Measurements from ENCODE around the gene RARG. TPM values are rescaled to one million over a fixed set of nuclear protein-coding genes. Genes with fewer than 3 reads are reported as not detected.

Gene RARG
- total RNA-seq, 1 experiment from 2014 or later, result 62.0 TPM

- H3K4me3 ChIP-seq (ENCODE audit: low read length), result no peak overlapping the region
- H3F3A ChIP-seq (ENCODE audit: low read length, unreplicated experiment), result no peaks in the 10 kb centered on the region
- no peaks in the 10 kb centered on the region for H3K36me3 ChIP-seq (ENCODE audit: low read depth, low read length)
- ChIA-PET CTCF (no interaction called here), POLR2A (ENCODE audit: unreplicated experiment) (no interaction called here)
- peaks cover 10% of the 10 kb centered on the region for H3K4me1 ChIP-seq (ENCODE audit: insufficient read depth, low read length)
- TF ChIP-seq CTCF (conservative IDR thresholded peaks at IDR 0.05; ENCODE audit: low read depth, low read length), result no peak
- TF ChIP-seq EZH2phosphoT487 (IDR thresholded peaks at IDR 0.05; ENCODE audit: borderline replicate concordance, low read length), result no peak
- no peak for TF ChIP-seq EZH2 (IDR thresholded peaks at IDR 0.05; ENCODE audit: low read length, unreplicated experiment)
- H3K79me2 ChIP-seq (ENCODE audit: low read length), result no peaks in the 10 kb centered on the region
- no peaks in the 10 kb centered on the region for H3K27me3 ChIP-seq (ENCODE audit: low read length)
- no peaks in the 10 kb centered on the region for H3K9me3 ChIP-seq (ENCODE audit: low read length)
- H3K9me2 ChIP-seq (replicated peaks; ENCODE audit: low read length), result no peaks in the 10 kb centered on the region
- no peak overlapping the region for H3K27ac ChIP-seq (ENCODE audit: low read length)
- H3K4me2 ChIP-seq (ENCODE audit: low read length), result no peak overlapping the region
- no peaks in the 10 kb centered on the region for H4K20me1 ChIP-seq (ENCODE audit: low read length)
- intact Hi-C loops (cut with micrococcal nuclease), result no loop called here
- no TSS peak for BruUV-seq (replicated peaks)
- no peak for DNase-seq
- H3K9ac ChIP-seq (ENCODE audit: low read length), result no peak overlapping the region
- H2AFZ ChIP-seq (ENCODE audit: low read length), result no peak overlapping the region
- ATAC-seq, result no peak
Measured at GRCh38 chr12:53196486-53196885, 35.5 kb downstream of the RARG start.

- ChIA-PET POLR2A (ENCODE audit: unreplicated experiment) (no interaction called here), CTCF (interaction anchor here (0.6 kb wide), 1 partner anchor 12 kb away, joined by 3 read pairs; no protein-coding TSS in a partner anchor)
- Histone ChIP-seq H3K9me2 (replicated peaks; ENCODE audit: low read length) (no peaks in the 10 kb centered on the region), H3K4me3 (ENCODE audit: low read length) (no peak overlapping the region), H3K27me3 (ENCODE audit: low read length) (no peaks in the 10 kb centered on the region), H3F3A (ENCODE audit: low read length, unreplicated experiment) (no peaks in the 10 kb centered on the region), H3K9ac (ENCODE audit: low read length) (no peak overlapping the region), H3K79me2 (ENCODE audit: low read length) (no peaks in the 10 kb centered on the region), H3K4me2 (ENCODE audit: low read length) (no peak overlapping the region), H3K4me1 (ENCODE audit: insufficient read depth, low read length) (peaks cover 10% of the 10 kb centered on the region), H3K9me3 (ENCODE audit: low read length) (no peaks in the 10 kb centered on the region), H3K36me3 (ENCODE audit: low read depth, low read length) (peaks cover 4% of the 10 kb centered on the region; the same call in 1 of the 2 replicates), H4K20me1 (ENCODE audit: low read length) (no peaks in the 10 kb centered on the region), H3K27ac (ENCODE audit: low read length) (no peak overlapping the region), H2AFZ (ENCODE audit: low read length) (no peak overlapping the region)
- TF ChIP-seq EZH2phosphoT487 (IDR thresholded peaks at IDR 0.05; ENCODE audit: borderline replicate concordance, low read length) (no peak), EZH2 (IDR thresholded peaks at IDR 0.05; ENCODE audit: low read length, unreplicated experiment) (no peak), CTCF (conservative IDR thresholded peaks at IDR 0.05; ENCODE audit: low read depth, low read length) (no peak)
- intact Hi-C loops (cut with micrococcal nuclease), result no loop called here
- BruUV-seq (replicated peaks), result no TSS peak
- peak; percentile 54 for ATAC-seq
- DNase-seq, result peak; percentile 45
Measured at GRCh38 chr12:53195516-53196420, 36.2 kb downstream of the RARG start.

GRCh38 chr12:53194973-53195372 is 37.0 kb downstream of the RARG start:
- BruUV-seq (replicated peaks), result no TSS peak
- intact Hi-C loops (cut with micrococcal nuclease), result no loop called here
- no peaks in the 10 kb centered on the region for H3K9me2 ChIP-seq (replicated peaks; ENCODE audit: low read length)
- DNase-seq, result no peak
- no peaks in the 10 kb centered on the region for H3F3A ChIP-seq (ENCODE audit: low read length, unreplicated experiment)
- no peaks in the 10 kb centered on the region for H3K79me2 ChIP-seq (ENCODE audit: low read length)
- H3K4me3 ChIP-seq (ENCODE audit: low read length), result no peak overlapping the region
- H3K36me3 ChIP-seq (ENCODE audit: low read depth, low read length), result peaks cover 4% of the 10 kb centered on the region
- H4K20me1 ChIP-seq (ENCODE audit: low read length), result no peaks in the 10 kb centered on the region
- POLR2A ChIA-PET (ENCODE audit: unreplicated experiment), result no interaction called here
- TF ChIP-seq EZH2phosphoT487 (IDR thresholded peaks at IDR 0.05; ENCODE audit: borderline replicate concordance, low read length), result no peak
- TF ChIP-seq EZH2 (IDR thresholded peaks at IDR 0.05; ENCODE audit: low read length, unreplicated experiment), result no peak
- no peak for TF ChIP-seq CTCF (conservative IDR thresholded peaks at IDR 0.05; ENCODE audit: low read depth, low read length)
- no peak overlapping the region for H3K4me2 ChIP-seq (ENCODE audit: low read length)
- ATAC-seq, result no peak
- no peaks in the 10 kb centered on the region for H3K9me3 ChIP-seq (ENCODE audit: low read length)
- CTCF ChIA-PET, result interaction anchor here (0.6 kb wide), 1 partner anchor 12 kb away, joined by 3 read pairs; no protein-coding TSS in a partner anchor
- H3K4me1 ChIP-seq (ENCODE audit: insufficient read depth, low read length), result peaks cover 10% of the 10 kb centered on the region
- no peak overlapping the region for H2AFZ ChIP-seq (ENCODE audit: low read length)
- H3K27ac ChIP-seq (ENCODE audit: low read length), result no peak overlapping the region
- no peaks in the 10 kb centered on the region for H3K27me3 ChIP-seq (ENCODE audit: low read length)
- H3K9ac ChIP-seq (ENCODE audit: low read length), result no peak overlapping the region

All from PC-3 (cell line).